WTC11 (cell line): ENCODE measurements around the gene SLC9A9. TPM values are rescaled to one million over a fixed set of nuclear protein-coding genes. Genes with fewer than 3 reads are reported as not detected.

Experiments
- ATAC-seq: fragments of 200-7000 bp; cut with Tn5 transposase; 2 replicates; pipeline ENCODE4 v1.10.0; 2021; ENCODE audit warnings: mild to moderate bottlenecking, moderate library complexity
- CTCF ChIA-PET: fragments of 300-600 bp; sonication (Branson Sonifier 250); formaldehyde crosslinking; loops from one replicate; lab custom pipeline; 2021; ENCODE audit warnings: antibody characterized with exemption; lab: Charles Lee
- POLR2A ChIA-PET: fragments of 350-600 bp; sonication (Branson Sonifier 250); formaldehyde crosslinking; loops from one replicate; lab custom pipeline; 2021; ENCODE audit warnings: antibody characterized with exemption; lab: Charles Lee
- DNase-seq: peaks from one replicate; pipeline ENCODE4 v3.0.0; 2021; ENCODE audit warnings: low spot score
- H3K27ac Mint-ChIP-seq: 2 replicates; pipeline ENCODE4 v1.8.0; 2021; ENCODE audit warnings: mixed read lengths
- H3K27me3 Mint-ChIP-seq: 2 replicates; pipeline ENCODE4 v1.8.0; 2021; ENCODE audit warnings: low read depth, mild to moderate bottlenecking, moderate library complexity, mixed read lengths
- H3K36me3 Mint-ChIP-seq: 2 replicates; pipeline ENCODE4 v1.8.0; 2021; ENCODE audit warnings: mixed read lengths
- H3K4me1 Mint-ChIP-seq: 2 replicates; pipeline ENCODE4 v1.8.0; 2022; ENCODE audit warnings: mixed read lengths
- H3K4me3 Mint-ChIP-seq: 2 replicates; pipeline ENCODE4 v1.8.0; 2021; ENCODE audit warnings: mild to moderate bottlenecking, moderate library complexity, mixed read lengths
- H3K9me3 Mint-ChIP-seq: 2 replicates; pipeline ENCODE4 v1.8.0; 2021; ENCODE audit warnings: mixed read lengths
- ATF3 ChIP-seq: sonication (generic); formaldehyde crosslinking; conservative IDR thresholded peaks from 2 replicates; pipeline ENCODE4 v1.8.1; 2022; ENCODE audit warnings: mild to moderate bottlenecking, missing genetic modification reagents
- CBFB ChIP-seq: sonication (generic); formaldehyde crosslinking; IDR thresholded peaks from 2 replicates; pipeline ENCODE4 v1.8.1; 2022; ENCODE audit warnings: mild to moderate bottlenecking, low read depth, missing genetic modification reagents
- E2F5 ChIP-seq: sonication (generic); formaldehyde crosslinking; IDR thresholded peaks from 2 replicates; pipeline ENCODE4 v1.8.1; 2022; ENCODE audit warnings: mild to moderate bottlenecking, moderate library complexity, missing genetic modification reagents
- ESRRA ChIP-seq: sonication (generic); formaldehyde crosslinking; IDR thresholded peaks from 2 replicates; pipeline ENCODE4 v1.8.1; 2022; ENCODE audit warnings: mild to moderate bottlenecking, missing genetic modification reagents, borderline replicate concordance
- FOXJ3 ChIP-seq: sonication (generic); formaldehyde crosslinking; IDR thresholded peaks from 2 replicates; pipeline ENCODE4 v1.9.0; 2021; ENCODE audit warnings: missing genetic modification reagents, mild to moderate bottlenecking, borderline replicate concordance
- HMGA2 ChIP-seq: fragments of 250-450 bp; sonication (Bioruptor Pico); IDR thresholded peaks from 2 replicates; pipeline ENCODE4 v1.4.0; 2021; ENCODE audit warnings: mild to moderate bottlenecking, moderate library complexity
- HMGXB4 ChIP-seq: sonication (generic); formaldehyde crosslinking; IDR thresholded peaks from 2 replicates; pipeline ENCODE4 v1.8.1; 2023; ENCODE audit warnings: mild to moderate bottlenecking, moderate library complexity, missing genetic modification reagents
- IRF1 ChIP-seq: sonication (generic); formaldehyde crosslinking; IDR thresholded peaks from 2 replicates; pipeline ENCODE4 v1.8.0; 2023; ENCODE audit warnings: missing genetic modification reagents
- MAX ChIP-seq: sonication (generic); formaldehyde crosslinking; IDR thresholded peaks from 2 replicates; pipeline ENCODE4 v1.8.0; 2022; ENCODE audit warnings: mild to moderate bottlenecking, missing genetic modification reagents
- NFATC4 ChIP-seq: fragments of 250-450 bp; sonication (Bioruptor Pico); IDR thresholded peaks from 2 replicates; pipeline ENCODE4 v1.9.0; 2021; ENCODE audit warnings: mild to moderate bottlenecking
- NFE2L1 ChIP-seq: sonication (generic); formaldehyde crosslinking; IDR thresholded peaks from 2 replicates; pipeline ENCODE4 v1.8.1; 2023; ENCODE audit warnings: missing genetic modification reagents
- NR2C2 ChIP-seq: sonication (generic); formaldehyde crosslinking; IDR thresholded peaks from 2 replicates; pipeline ENCODE4 v1.8.0; 2022; ENCODE audit warnings: mild to moderate bottlenecking, missing genetic modification reagents
- OVOL2 ChIP-seq: fragments of 250-450 bp; sonication (Bioruptor Pico); IDR thresholded peaks from 2 replicates; pipeline ENCODE4 v1.9.0; 2021; ENCODE audit warnings: mild to moderate bottlenecking, borderline replicate concordance
- PRDM15 ChIP-seq: sonication (generic); formaldehyde crosslinking; IDR thresholded peaks from 2 replicates; pipeline ENCODE4 v1.8.0; 2022; ENCODE audit warnings: missing genetic modification reagents
- SOX15 ChIP-seq: fragments of 250-450 bp; sonication (Bioruptor Pico); IDR thresholded peaks from 2 replicates; pipeline ENCODE4 v1.9.0; 2021; ENCODE audit warnings: mild to moderate bottlenecking
- TEAD1 ChIP-seq: sonication (generic); formaldehyde crosslinking; IDR thresholded peaks from 2 replicates; pipeline ENCODE4 v1.8.0; 2022; ENCODE audit warnings: mild to moderate bottlenecking, missing genetic modification reagents
- TEAD4 ChIP-seq: sonication (generic); formaldehyde crosslinking; IDR thresholded peaks from 2 replicates; pipeline ENCODE4 v1.8.0; 2022; ENCODE audit warnings: mild to moderate bottlenecking, missing genetic modification reagents
- TP53 ChIP-seq: sonication (generic); formaldehyde crosslinking; IDR thresholded peaks from 2 replicates; pipeline ENCODE4 v1.8.1; 2023; ENCODE audit warnings: mild to moderate bottlenecking, missing genetic modification reagents
- ZMAT4 ChIP-seq: fragments of 250-450 bp; sonication (Bioruptor Pico); IDR thresholded peaks from 2 replicates; pipeline ENCODE4 v1.9.0; 2021; ENCODE audit warnings: mild to moderate bottlenecking
- ZNF671 ChIP-seq: fragments of 250-450 bp; sonication (Bioruptor Pico); IDR thresholded peaks from 2 replicates; pipeline ENCODE4 v1.8.0; 2021; ENCODE audit warnings: mild to moderate bottlenecking
- ZSCAN18 ChIP-seq: fragments of 250-450 bp; sonication (Bioruptor Pico); IDR thresholded peaks from 2 replicates; pipeline ENCODE4 v2.1.2; 2022; ENCODE audit warnings: mild to moderate bottlenecking, moderate library complexity
- total RNA-seq: library from RNA; stranded (reverse); gene quantifications from 3 replicates; pipeline ENCODE4 v1.2.3, GENCODE V29; 2021

The SLC9A9 gene
- total RNA-seq, 1 experiment from 2014 or later = 1.2 TPM

GRCh38 chr3:143529018-143529478 lies 319.2 kb downstream of the SLC9A9 start:
- no peak overlapping the region for H3K27ac Mint-ChIP-seq
- 0 out of 2 replicates have a peak, but pooled peaks cover 5% of the 10 kb centered on the region for H3K4me1 Mint-ChIP-seq
- peaks cover 9% of the 10 kb centered on the region; the same call in 1 of the 2 replicates for H3K9me3 Mint-ChIP-seq
- ChIA-PET CTCF (no interaction called here), POLR2A (no interaction called here)
- DNase-seq = no peak
- no peak for ATAC-seq
- no peak for TF ChIP-seq ZSCAN18 (CRISPR knock-in tag)
- TF ChIP-seq HMGXB4 = no peak
- no peak for TF ChIP-seq FOXJ3 (CRISPR knock-in tag)
- no peak overlapping the region for H3K4me3 Mint-ChIP-seq
- no peaks in the 10 kb centered on the region for H3K27me3 Mint-ChIP-seq
- no peaks in the 10 kb centered on the region for H3K36me3 Mint-ChIP-seq

GRCh38 chr3:143526011-143526545 lies 322.2 kb downstream of the SLC9A9 start:
- H3K4me1 Mint-ChIP-seq = 0 out of 2 replicates have a peak, but pooled peaks cover 5% of the 10 kb centered on the region
- TF ChIP-seq ZMAT4 (CRISPR knock-in tag) = no peak
- TF ChIP-seq E2F5 = no peak
- TF ChIP-seq NFE2L1 (CRISPR knock-in tag) = no peak
- TF ChIP-seq ZNF671 (CRISPR knock-in tag) = no peak
- no peak for TF ChIP-seq MAX (CRISPR knock-in tag)
- TF ChIP-seq OVOL2 (CRISPR knock-in tag) = no peak
- no peak for TF ChIP-seq IRF1
- no peak for TF ChIP-seq CBFB (CRISPR knock-in tag)
- no peak for TF ChIP-seq HMGA2
- TF ChIP-seq SOX15 = no peak
- H3K36me3 Mint-ChIP-seq = no peaks in the 10 kb centered on the region
- ChIA-PET CTCF (interaction anchor here (1.0 kb wide), 1 partner anchor 148 kb away, joined by 4 read pairs; no protein-coding TSS in a partner anchor), POLR2A (no interaction called here)
- no peaks in the 10 kb centered on the region for H3K27me3 Mint-ChIP-seq
- peaks cover 12% of the 10 kb centered on the region; the same call in 1 of the 2 replicates for H3K9me3 Mint-ChIP-seq
- H3K27ac Mint-ChIP-seq = no peak overlapping the region
- no peak for ATAC-seq
- no peak overlapping the region for H3K4me3 Mint-ChIP-seq
- no peak for DNase-seq

GRCh38 chr3:143525408-143525807 lies 322.9 kb downstream of the SLC9A9 start:
- DNase-seq (no peak), ATAC-seq (no peak)
- no peak for TF ChIP-seq PRDM15
- no peak for TF ChIP-seq NFATC4 (CRISPR knock-in tag)
- no peak for TF ChIP-seq ZMAT4 (CRISPR knock-in tag)
- TF ChIP-seq NR2C2 (CRISPR knock-in tag) = no peak
- TF ChIP-seq ATF3 (CRISPR knock-in tag) = no peak
- no peak for TF ChIP-seq ESRRA (CRISPR knock-in tag)
- no peak for TF ChIP-seq TEAD1 (CRISPR knock-in tag)
- no peak for TF ChIP-seq TP53 (CRISPR knock-in tag)
- TF ChIP-seq TEAD4 (CRISPR knock-in tag) = no peak
- peaks cover 12% of the 10 kb centered on the region; the same call in 1 of the 2 replicates for H3K9me3 Mint-ChIP-seq
- POLR2A ChIA-PET = no interaction called here
- CTCF ChIA-PET = no interaction called here
- H3K36me3 Mint-ChIP-seq = no peaks in the 10 kb centered on the region
- H3K4me3 Mint-ChIP-seq = no peak overlapping the region
- no peaks in the 10 kb centered on the region for H3K27me3 Mint-ChIP-seq
- H3K4me1 Mint-ChIP-seq = 0 out of 2 replicates have a peak, but pooled peaks cover 5% of the 10 kb centered on the region
- H3K27ac Mint-ChIP-seq = no peak overlapping the region
